RWPE1 (cell line): ENCODE measurements around the gene RALGAPB.

Experiments
- CTCF ChIA-PET: fragments of 350-600 bp; sonication (Branson Sonifier 250); formaldehyde crosslinking; extraction: SDS; loops from one replicate; lab custom pipeline; 2021; lab: Yijun Ruan, JAX
- POLR2A ChIA-PET: fragments of 400-600 bp; formaldehyde crosslinking; extraction: SDS; loops from one replicate; lab custom pipeline; 2020; ENCODE audit warnings: antibody characterized with exemption; ENCODE audit not compliant: low non-redundant PET; lab: Yijun Ruan, JAX
- DNase-seq: peaks from one replicate; pipeline ENCODE4 v3.0.0; 2012; ENCODE audit warnings: low spot score
- H3K27ac ChIP-seq: fragments of 450-650 bp; 2 replicates; pipeline ENCODE4 v1.5.1; 2017
- TF ChIP-seq, protein P1 (sequence below): fragments of 450-650 bp; conservative IDR thresholded peaks from 2 replicates; pipeline ENCODE4 v1.5.1; 2017; ENCODE audit warnings: low read depth, mild to moderate bottlenecking

The RALGAPB gene

DNA sequence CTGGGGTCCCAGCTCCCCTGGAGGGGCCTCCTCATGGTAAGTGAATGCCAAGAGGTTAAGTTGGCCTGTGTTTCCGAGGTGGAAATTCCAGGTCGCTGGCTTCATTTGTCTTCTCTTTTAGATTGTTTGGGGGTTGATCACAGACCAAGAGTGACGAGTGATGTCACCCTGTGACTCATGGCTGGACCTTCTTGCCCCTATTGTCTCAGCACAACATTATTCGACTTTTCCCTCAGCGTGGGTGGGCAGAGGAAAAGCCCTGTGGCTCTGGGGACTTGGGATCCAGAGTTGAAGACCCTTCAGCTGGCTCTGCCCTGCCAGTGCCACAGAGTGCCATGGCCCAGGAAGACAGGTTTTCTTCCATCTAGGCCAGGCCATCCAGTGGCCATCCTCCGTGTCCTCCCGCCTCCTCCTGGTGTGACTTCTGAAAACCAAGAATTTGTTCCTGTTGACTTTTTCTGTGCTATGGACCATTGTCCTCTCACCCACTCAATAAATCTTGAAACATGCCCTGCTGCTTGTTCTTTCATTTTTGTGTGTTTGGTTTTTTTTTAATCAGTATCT, 22.1 kb upstream of the RALGAPB start:
- CTCF ChIA-PET = interaction anchor here (0.6 kb wide), 1 partner anchor 14 kb away, joined by 4 read pairs; no protein-coding TSS in a partner anchor
- TF ChIP-seq, protein P1, sequence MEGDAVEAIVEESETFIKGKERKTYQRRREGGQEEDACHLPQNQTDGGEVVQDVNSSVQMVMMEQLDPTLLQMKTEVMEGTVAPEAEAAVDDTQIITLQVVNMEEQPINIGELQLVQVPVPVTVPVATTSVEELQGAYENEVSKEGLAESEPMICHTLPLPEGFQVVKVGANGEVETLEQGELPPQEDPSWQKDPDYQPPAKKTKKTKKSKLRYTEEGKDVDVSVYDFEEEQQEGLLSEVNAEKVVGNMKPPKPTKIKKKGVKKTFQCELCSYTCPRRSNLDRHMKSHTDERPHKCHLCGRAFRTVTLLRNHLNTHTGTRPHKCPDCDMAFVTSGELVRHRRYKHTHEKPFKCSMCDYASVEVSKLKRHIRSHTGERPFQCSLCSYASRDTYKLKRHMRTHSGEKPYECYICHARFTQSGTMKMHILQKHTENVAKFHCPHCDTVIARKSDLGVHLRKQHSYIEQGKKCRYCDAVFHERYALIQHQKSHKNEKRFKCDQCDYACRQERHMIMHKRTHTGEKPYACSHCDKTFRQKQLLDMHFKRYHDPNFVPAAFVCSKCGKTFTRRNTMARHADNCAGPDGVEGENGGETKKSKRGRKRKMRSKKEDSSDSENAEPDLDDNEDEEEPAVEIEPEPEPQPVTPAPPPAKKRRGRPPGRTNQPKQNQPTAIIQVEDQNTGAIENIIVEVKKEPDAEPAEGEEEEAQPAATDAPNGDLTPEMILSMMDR = no peak
- no peak for DNase-seq
- no peak overlapping the region for H3K27ac ChIP-seq
- POLR2A ChIA-PET = no interaction called here

DNA sequence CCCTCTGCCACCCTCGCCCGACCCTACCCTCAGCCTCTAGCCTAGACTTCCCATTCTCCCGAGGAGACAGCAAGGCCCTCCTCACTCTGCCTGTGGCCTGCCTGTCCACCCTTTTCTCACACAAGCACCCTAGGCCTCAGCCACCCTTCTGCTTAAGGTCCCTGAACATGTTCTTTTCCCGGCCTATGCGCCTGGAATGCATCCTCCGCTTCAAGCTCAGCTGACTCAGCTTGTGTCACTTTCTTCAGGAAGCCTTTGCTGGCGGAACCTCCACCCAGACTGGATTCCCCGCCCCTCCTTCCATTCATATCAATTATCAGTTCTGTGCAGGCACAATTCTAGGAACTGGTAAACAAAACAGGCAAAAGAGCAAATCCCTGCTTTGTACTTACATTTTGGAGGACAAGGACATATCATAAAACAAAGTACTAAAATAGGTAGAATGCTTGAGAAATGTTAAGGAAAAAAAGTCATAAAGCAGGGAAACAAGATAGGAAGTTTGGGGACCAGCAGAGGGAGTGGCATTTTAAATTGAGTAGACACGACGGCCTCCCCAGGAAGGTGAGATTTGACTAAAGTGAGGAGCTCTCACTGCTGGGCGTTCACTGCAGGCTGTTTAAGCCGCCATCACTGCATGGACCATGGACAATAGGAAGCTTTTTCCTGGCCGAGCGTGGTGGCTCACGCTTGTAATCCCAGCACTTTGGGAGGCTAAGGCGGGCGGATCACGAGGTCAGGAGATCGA, 19.6 kb upstream of the RALGAPB start:
- ChIA-PET CTCF (interaction anchor here (0.5 to 1.6 kb wide), 5 partner anchors 19 to 1097 kb away, joined by 3 to 8 read pairs (median 3); partner anchors contain the start of gene RALGAPB), POLR2A (interaction anchor here (1.8 to 2.3 kb wide), 2 partner anchors 18 to 20 kb away, joined by 4 to 14 read pairs; partner anchors contain the start of genes RALGAPB and SNHG17)
- TF ChIP-seq, protein P1 = no peak
- DNase-seq = peak; percentile 76
- H3K27ac ChIP-seq = peak overlapping the region; percentile 60

DNA sequence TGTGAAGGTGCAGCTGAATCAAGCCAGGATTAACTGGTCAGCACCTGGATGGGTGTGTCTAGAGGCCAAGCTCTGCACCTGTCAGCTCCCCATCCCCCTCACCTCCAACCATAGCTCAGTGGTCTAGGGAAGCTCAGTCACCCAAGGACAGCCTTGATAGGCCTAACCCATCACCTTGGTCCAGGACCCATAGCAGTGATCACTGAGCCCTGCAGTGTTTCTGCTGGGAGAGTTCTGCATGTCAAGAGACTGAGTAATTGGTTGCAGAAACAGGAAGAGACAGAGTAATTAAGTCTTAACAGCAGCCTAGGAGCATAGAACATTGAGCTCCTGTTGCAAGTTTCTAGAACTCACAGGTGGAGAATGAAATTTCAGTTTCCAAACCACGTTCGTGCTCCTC, 18.7 kb upstream of the RALGAPB start:
- no peak overlapping the region for H3K27ac ChIP-seq
- ChIA-PET CTCF (interaction anchor here (1.6 kb wide), 1 partner anchor 19 kb away, joined by 8 read pairs; the partner anchor contains the start of gene RALGAPB), POLR2A (interaction anchor here (1.8 to 2.3 kb wide), 2 partner anchors 19 kb away, joined by 4 to 14 read pairs; partner anchors contain the start of genes RALGAPB and SNHG17)

DNA sequence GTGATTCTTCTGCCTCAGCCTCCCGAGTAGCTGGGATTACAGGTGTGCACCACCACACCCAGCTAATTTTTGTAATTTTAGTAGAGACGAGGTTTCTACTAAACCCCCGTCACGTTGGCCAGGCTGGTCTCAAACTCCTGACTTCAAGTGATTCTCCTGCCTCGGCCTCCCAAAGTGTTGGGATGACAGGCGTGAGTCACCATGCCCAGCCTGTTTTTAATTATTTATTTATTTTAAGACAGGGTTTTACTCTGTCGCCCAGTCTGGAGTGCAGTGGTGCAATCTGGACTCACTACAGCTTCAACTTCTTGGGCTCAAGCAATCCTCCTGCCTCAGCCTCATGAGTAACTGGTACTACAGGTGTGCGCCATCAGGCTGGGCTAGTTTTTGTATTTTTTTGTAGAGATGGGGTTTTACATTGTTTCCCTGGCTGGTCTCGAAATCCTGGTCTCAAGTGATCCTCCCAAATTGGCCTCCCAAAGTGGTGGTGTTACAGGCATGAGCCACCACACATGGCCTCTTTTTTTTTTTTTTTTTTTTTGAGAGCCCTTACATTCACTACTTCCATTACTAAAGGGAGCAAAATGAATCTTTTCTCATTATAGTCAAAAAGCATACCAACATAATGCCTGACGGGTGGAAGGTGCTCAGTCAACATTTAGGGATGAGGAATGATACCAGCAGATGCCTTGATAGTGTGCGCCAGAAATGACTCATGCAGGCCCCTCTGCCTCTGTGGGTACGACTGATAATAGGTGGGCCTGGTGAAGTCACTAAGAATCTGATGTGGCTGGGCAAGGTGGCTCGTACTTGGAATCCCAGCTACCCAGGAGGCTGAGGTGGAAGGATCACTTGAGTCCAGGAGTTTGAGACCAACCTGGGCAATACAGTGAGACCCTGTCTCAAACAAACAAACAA, 17.8 kb upstream of the RALGAPB start:
- ChIA-PET CTCF (no interaction called here), POLR2A (interaction anchor here (1.8 to 2.3 kb wide), 2 partner anchors 18 to 20 kb away, joined by 4 to 14 read pairs; partner anchors contain the start of genes RALGAPB and SNHG17)
- no peak overlapping the region for H3K27ac ChIP-seq
- TF ChIP-seq, protein P1 = no peak
- no peak for DNase-seq

More for the DNA sequence above, 18.7 kb upstream of the RALGAPB start:
- DNase-seq = no peak
- TF ChIP-seq, protein P1 = no peak

DNA sequence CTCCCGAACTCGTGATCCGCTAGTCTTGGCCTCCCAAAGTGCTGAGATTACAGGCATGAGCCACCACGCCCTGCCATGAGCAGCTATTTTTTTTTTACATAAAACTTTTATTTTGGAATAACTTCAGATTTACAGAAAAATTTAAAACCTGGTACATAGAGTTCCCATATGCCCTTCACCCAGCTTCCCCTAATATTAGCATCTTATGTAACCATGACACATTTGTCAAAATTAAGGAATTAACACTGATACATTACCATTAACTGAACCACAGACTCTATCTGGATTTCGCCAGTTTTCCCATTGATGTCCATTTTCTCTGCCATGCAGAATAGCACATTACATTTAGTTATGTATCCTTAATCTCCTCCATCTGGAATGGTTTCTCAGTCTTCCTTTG, 14.3 kb upstream of the RALGAPB start:
- no peak overlapping the region for H3K27ac ChIP-seq
- ChIA-PET POLR2A (no interaction called here), CTCF (interaction anchor here (0.7 kb wide), 1 partner anchor 11 kb away, joined by 4 read pairs; no protein-coding TSS in a partner anchor)
- DNase-seq = no peak
- TF ChIP-seq, protein P1 = no peak
